ENCODE measurements around the gene AP5S1.

Gene AP5S1, protein sequence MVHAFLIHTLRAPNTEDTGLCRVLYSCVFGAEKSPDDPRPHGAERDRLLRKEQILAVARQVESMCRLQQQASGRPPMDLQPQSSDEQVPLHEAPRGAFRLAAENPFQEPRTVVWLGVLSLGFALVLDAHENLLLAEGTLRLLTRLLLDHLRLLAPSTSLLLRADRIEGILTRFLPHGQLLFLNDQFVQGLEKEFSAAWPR

GRCh38 chr20:3820048-3820900 is at the start of gene AP5S1:
Gene AP5S1 (plus strand): TSS chr20:3820547. CDS start chr20:3822118, 1,571 bp downstream.
- Histone ChIP-seq H3K4me1 (ENCODE audit: insufficient read depth, low read length) (peaks cover 10% of the 10 kb centered on the region), H3K4me3 (ENCODE audit: low read length) (peak within 1 kb of the TSS; percentile 90), H3K36me3 (ENCODE audit: insufficient read depth, low read length) (peaks cover 16% of the 10 kb centered on the region), H3K27me3 (ENCODE audit: insufficient read depth, low read length) (no peaks in the 10 kb centered on the region), H3K9me3 (ENCODE audit: low read length) (no peaks in the 10 kb centered on the region), H2AFZ (ENCODE audit: low read depth, low read length) (peak within 1 kb of the TSS; percentile 81)

DNA sequence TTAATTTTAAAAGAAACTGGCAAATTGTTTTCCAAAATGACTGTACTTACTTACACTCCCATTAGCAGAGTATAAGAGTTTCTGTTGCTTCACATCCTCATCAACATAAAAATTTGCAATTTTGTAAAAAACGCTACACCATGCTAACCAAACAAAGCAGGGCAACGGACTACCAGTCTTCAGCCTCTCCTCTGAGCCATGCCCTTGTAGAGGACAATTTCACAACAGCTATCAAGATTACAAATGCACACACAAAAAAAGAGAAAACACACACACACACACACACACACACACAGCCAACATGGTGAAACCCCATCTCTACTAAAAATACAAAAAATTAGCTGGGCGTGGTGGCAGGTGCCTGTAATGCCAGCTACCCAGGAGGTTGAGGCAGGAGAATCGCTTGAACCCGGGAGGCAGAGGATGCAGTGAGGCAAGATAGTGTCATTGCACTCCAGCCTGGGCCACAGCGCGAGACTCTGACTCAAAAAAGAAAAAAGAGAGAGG is 48.7 kb upstream of the AP5S1 start:
- H2AFZ ChIP-seq (ENCODE audit: low read depth, low read length): no peak overlapping the region
- no peak overlapping the region for H3K4me3 ChIP-seq (ENCODE audit: low read length)
- H3K36me3 ChIP-seq (ENCODE audit: insufficient read depth, low read length): no peaks in the 10 kb centered on the region
- H3K27me3 ChIP-seq (ENCODE audit: insufficient read depth, low read length): peaks cover 12% of the 10 kb centered on the region
- peaks cover 12% of the 10 kb centered on the region for H3K4me1 ChIP-seq (ENCODE audit: insufficient read depth, low read length)
- H3K9me3 ChIP-seq (ENCODE audit: low read length): no peaks in the 10 kb centered on the region

GRCh38 chr20:3775457-3776108 is 44.8 kb upstream of the AP5S1 start:
- H3K4me3 ChIP-seq (ENCODE audit: low read length): no peak overlapping the region
- no peaks in the 10 kb centered on the region for H3K9me3 ChIP-seq (ENCODE audit: low read length)
- H3K36me3 ChIP-seq (ENCODE audit: insufficient read depth, low read length): no peaks in the 10 kb centered on the region
- H2AFZ ChIP-seq (ENCODE audit: low read depth, low read length): no peak overlapping the region
- peaks cover 44% of the 10 kb centered on the region for H3K27me3 ChIP-seq (ENCODE audit: insufficient read depth, low read length)
- H3K4me1 ChIP-seq (ENCODE audit: insufficient read depth, low read length): peaks cover 2% of the 10 kb centered on the region

DNA sequence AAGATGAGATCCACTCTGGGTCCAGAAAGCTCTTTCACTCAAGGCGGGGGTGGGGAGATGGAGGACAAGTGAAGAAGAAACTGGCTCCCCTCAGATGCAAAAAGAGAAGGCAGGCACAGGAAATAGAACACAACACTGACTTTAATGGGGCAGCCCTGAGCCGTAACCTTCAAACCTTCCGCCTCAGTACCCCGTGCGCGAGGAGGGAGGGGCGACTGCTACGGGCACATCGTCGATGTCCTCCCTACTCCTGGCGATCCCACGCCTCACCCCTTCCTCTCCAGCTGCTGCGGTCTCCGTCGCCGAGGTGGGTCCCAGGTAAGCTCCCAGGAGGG is 43.0 kb upstream of the AP5S1 start:
- H3K9me3 ChIP-seq (ENCODE audit: low read length): no peaks in the 10 kb centered on the region
- H3K27me3 ChIP-seq (ENCODE audit: insufficient read depth, low read length): peaks cover 42% of the 10 kb centered on the region
- H2AFZ ChIP-seq (ENCODE audit: low read depth, low read length): peak overlapping the region; percentile 57
- no peak overlapping the region for H3K4me3 ChIP-seq (ENCODE audit: low read length)
- peaks cover 2% of the 10 kb centered on the region for H3K4me1 ChIP-seq (ENCODE audit: insufficient read depth, low read length)
- H3K36me3 ChIP-seq (ENCODE audit: insufficient read depth, low read length): no peaks in the 10 kb centered on the region

DNA sequence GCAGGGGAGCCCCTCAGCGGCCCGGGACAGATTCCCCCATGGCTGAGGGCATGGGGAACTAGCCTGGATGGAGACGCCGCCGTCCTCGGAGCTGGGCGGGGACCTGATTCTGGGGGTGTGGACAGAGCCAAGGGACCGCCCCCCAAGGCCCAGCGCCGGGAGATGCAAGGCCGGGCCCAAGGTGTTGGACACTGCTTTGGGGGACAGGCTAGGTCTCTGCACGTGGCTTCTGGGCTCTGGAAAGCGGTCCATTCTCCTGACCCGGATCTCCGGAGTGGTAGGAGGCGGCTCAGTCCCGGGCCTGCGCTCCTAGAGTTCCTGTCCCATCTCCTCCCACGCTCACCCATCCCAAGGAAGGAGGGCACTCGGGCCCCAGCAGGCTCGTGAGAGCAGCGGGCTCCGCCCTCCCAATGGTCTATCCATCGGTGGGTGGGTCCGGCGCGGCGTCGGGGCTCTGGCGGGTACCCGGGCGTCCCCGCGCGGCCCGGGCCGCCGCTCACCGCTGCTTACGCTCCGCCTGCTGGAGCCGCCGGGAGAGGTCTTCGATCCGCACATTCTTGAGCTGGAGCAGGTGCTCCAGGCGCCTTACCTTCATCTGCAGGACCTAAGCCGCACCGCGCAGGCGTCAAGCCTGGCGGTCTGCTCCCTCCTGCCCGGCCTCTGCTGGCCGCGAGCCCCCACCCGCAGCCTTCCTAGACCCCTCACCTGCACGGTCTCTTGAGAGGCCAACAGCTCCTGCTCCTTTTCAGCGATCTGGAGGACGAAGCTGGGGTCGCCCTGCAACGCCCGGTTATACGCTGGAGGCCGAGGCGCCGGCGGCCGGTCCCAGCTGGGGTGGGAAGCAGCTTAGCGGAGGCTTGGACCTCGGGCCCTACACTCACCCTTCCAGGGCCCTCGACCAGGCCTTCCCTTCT is 42.4 kb upstream of the AP5S1 start:
- H3K27me3 ChIP-seq (ENCODE audit: insufficient read depth, low read length): peaks cover 40% of the 10 kb centered on the region
- H3K36me3 ChIP-seq (ENCODE audit: insufficient read depth, low read length): no peaks in the 10 kb centered on the region
- H2AFZ ChIP-seq (ENCODE audit: low read depth, low read length): peak overlapping the region; percentile 57
- H3K9me3 ChIP-seq (ENCODE audit: low read length): no peaks in the 10 kb centered on the region
- H3K4me1 ChIP-seq (ENCODE audit: insufficient read depth, low read length): peaks cover 2% of the 10 kb centered on the region
- no peak overlapping the region for H3K4me3 ChIP-seq (ENCODE audit: low read length)

GRCh38 chr20:3778976-3779375 is 41.4 kb upstream of the AP5S1 start:
- no peak overlapping the region for H3K4me3 ChIP-seq (ENCODE audit: low read length)
- no peak overlapping the region for H2AFZ ChIP-seq (ENCODE audit: low read depth, low read length)
- no peaks in the 10 kb centered on the region for H3K9me3 ChIP-seq (ENCODE audit: low read length)
- peaks cover 2% of the 10 kb centered on the region for H3K4me1 ChIP-seq (ENCODE audit: insufficient read depth, low read length)
- no peaks in the 10 kb centered on the region for H3K36me3 ChIP-seq (ENCODE audit: insufficient read depth, low read length)
- H3K27me3 ChIP-seq (ENCODE audit: insufficient read depth, low read length): peaks cover 40% of the 10 kb centered on the region

DNA sequence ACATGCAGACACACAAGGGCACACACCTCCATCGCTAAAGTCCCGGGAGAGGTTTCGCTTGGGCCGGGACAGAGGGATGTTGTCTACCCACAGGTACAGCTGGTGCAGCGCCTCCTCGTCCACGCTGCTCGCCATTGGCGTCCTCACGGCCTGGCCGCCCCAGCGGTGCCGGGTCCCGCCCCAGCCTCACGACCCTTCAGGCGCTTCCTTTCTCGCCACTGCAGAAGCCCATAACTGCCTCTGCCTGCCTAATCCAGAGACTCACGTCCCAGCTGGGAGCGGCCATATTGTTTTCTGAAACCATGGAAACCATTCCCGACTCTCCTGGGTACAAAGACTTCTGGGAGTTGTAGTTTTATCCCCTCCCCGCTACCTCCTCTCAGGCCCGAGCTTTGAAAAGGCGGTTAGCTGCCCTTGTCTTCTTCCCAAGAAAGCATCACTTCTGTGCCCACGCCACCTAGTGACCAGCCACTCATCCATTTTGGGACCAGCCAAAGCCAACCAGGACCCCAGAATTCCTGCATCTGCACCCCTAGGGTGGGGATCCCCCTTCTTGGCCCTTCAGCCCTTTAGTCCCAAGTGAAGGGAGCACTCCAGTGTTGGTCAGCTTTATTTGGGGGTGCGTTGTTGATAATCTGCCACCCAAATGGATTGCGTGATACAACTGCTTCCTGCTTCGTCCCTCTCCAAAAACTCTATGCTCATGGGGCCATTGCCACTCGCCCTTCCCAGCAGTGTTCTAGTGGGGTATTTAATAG is 39.0 kb upstream of the AP5S1 start, which contains the start of gene SPEF1:
TSS of gene SPEF1 (minus strand) at position 296 of the 758 bp plus-strand sequence. CDS start at position 135, 161 bp downstream.
- H3K4me1 ChIP-seq (ENCODE audit: insufficient read depth, low read length): peaks cover 2% of the 10 kb centered on the region

DNA sequence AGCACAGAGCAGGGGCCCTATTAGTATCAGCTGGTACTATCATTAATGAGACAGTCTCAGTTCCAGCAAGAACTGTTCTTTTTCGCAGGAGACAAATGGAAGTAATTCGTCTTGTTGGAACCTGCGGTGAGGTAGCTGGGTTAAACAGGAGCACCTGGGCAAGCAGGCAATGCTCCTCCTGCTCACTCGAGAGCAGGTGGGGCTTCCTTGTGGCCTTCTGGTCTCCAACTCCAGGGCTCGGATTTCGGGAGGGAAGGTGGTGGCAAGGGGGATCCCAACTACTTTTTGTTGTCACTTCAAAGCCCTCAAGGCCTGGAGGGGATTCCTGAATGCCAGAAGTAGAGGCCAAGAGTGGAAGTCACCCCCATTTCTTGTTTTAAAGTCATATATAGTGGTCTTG is 37.8 kb upstream of the AP5S1 start:
- Histone ChIP-seq H3K36me3 (ENCODE audit: insufficient read depth, low read length) (no peaks in the 10 kb centered on the region), H3K4me1 (ENCODE audit: insufficient read depth, low read length) (peaks cover 8% of the 10 kb centered on the region), H3K27me3 (ENCODE audit: insufficient read depth, low read length) (peaks cover 22% of the 10 kb centered on the region), H3K9me3 (ENCODE audit: low read length) (no peaks in the 10 kb centered on the region), H2AFZ (ENCODE audit: low read depth, low read length) (no peak overlapping the region), H3K4me3 (ENCODE audit: low read length) (no peak overlapping the region)

More for the DNA sequence above, 39.0 kb upstream of the AP5S1 start, which contains the start of gene SPEF1:
- H3K27me3 ChIP-seq (ENCODE audit: insufficient read depth, low read length): peaks cover 34% of the 10 kb centered on the region
- peak within 1 kb of the TSS; percentile 42 for H3K4me3 ChIP-seq (ENCODE audit: low read length)
- no peaks in the 10 kb centered on the region for H3K36me3 ChIP-seq (ENCODE audit: insufficient read depth, low read length)
- peak within 1 kb of the TSS; percentile 7 for H2AFZ ChIP-seq (ENCODE audit: low read depth, low read length)
- H3K9me3 ChIP-seq (ENCODE audit: low read length): no peaks in the 10 kb centered on the region

DNA sequence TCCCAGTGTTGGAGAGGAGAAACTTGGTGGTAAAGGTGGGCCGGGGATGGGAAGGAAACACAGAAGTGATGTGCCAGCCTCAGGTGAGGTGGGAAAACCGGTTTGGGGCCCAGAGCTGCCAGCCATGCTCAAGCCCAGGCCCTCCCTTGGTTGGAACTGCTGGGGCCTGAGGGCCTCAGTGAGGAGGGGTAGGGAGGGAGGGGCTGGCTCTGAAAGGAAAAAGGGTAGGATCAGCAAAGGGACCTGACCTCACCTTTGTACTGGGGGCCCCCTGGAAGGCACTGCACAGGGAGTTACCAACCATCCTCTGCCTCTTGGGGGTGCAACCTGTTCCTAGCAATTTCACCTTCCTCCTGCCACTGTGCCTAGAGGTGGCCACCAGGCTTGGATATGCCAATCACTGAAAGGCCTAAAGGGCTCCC is 37.3 kb upstream of the AP5S1 start:
- H3K4me1 ChIP-seq (ENCODE audit: insufficient read depth, low read length): peaks cover 8% of the 10 kb centered on the region
- no peaks in the 10 kb centered on the region for H3K9me3 ChIP-seq (ENCODE audit: low read length)
- H3K4me3 ChIP-seq (ENCODE audit: low read length): no peak overlapping the region
- peaks cover 17% of the 10 kb centered on the region for H3K27me3 ChIP-seq (ENCODE audit: insufficient read depth, low read length)
- H3K36me3 ChIP-seq (ENCODE audit: insufficient read depth, low read length): no peaks in the 10 kb centered on the region
- H2AFZ ChIP-seq (ENCODE audit: low read depth, low read length): no peak overlapping the region

DNA sequence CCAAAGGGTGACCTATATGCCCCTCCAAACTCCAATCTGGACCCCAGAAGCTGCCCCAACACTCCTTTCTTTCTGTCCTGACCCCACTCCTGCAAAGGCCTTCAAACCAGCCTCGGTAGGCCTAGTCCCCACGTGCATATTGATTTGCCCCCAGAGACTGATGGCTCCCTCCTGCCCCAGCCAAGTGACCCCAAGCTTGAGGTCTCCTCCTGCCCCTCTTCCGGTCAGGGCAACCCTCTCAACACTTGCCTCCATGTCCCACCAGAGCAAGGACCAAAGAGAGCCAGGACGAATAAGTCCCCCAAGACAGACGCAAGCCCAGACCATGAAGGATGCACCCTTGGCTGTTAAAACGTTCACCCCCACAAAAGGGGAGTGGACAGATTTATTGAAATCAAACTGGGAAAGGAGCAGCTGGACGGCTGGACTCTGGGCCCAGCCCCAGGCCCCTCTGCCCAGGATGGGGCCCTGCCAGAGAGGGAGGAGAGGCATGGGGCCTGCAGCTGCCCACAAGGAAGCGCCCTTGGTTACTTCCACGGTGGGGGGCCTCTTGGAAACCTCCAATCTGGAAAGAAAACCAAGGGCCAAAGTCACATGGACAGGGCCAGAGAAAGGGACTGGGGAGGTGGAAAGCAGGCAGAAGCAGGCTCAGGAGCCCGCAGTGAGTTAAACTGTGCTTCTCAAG is 36.7 kb upstream of the AP5S1 start:
- H3K36me3 ChIP-seq (ENCODE audit: insufficient read depth, low read length): no peaks in the 10 kb centered on the region
- H3K9me3 ChIP-seq (ENCODE audit: low read length): no peaks in the 10 kb centered on the region
- no peak overlapping the region for H2AFZ ChIP-seq (ENCODE audit: low read depth, low read length)
- no peak overlapping the region for H3K4me3 ChIP-seq (ENCODE audit: low read length)
- peaks cover 11% of the 10 kb centered on the region for H3K27me3 ChIP-seq (ENCODE audit: insufficient read depth, low read length)
- H3K4me1 ChIP-seq (ENCODE audit: insufficient read depth, low read length): peaks cover 8% of the 10 kb centered on the region

GRCh38 chr20:3784216-3784853 is 36.0 kb upstream of the AP5S1 start:
- Histone ChIP-seq H3K4me1 (ENCODE audit: insufficient read depth, low read length) (peaks cover 8% of the 10 kb centered on the region), H3K27me3 (ENCODE audit: insufficient read depth, low read length) (peaks cover 5% of the 10 kb centered on the region), H3K4me3 (ENCODE audit: low read length) (no peak overlapping the region), H2AFZ (ENCODE audit: low read depth, low read length) (no peak overlapping the region), H3K36me3 (ENCODE audit: insufficient read depth, low read length) (no peaks in the 10 kb centered on the region), H3K9me3 (ENCODE audit: low read length) (no peaks in the 10 kb centered on the region)
